AG09309 (cell line): ENCODE results near the gene GPC5.

Experiments used
- DNase-seq: peaks from one replicate; pipeline ENCODE4 v3.0.0-alpha.2; 2010; ENCODE audit warnings: low read depth
- H3K4me3 ChIP-seq: 2 replicates; pipeline ENCODE4 v1.5.1; 2011; ENCODE audit warnings: mild to moderate bottlenecking, low read depth, low read length, moderate library complexity; ENCODE audit not compliant: control insufficient read depth
- TF ChIP-seq, protein P1 (sequence below): IDR thresholded peaks from 2 replicates; pipeline ENCODE4 v1.5.1; 2011; ENCODE audit warnings: mild to moderate bottlenecking, low read depth, low read length, inconsistent platforms; ENCODE audit not compliant: insufficient read depth, control insufficient read depth; ENCODE audit errors: missing control alignments

Gene GPC5

DNA sequence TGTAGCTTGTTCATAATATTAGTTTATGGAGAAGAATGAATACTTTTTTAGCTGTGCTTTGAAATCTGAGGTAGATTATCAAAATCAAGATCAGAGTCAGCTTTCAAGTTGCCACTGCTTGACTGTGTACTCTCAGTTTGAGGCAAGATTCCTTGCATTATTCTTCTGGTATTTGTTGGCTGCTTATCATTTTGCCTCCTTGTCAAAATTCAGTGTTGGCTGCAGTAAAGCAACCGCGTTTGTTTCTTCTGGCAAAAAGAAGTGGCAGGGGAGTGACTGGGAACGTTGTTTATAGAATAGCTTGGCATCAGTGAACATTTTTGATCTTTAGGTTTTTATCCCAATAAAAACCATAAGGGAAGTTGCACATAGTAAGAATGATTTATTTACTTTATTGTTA, 1408.9 kb downstream of the GPC5 start:
- TF ChIP-seq, protein P1, sequence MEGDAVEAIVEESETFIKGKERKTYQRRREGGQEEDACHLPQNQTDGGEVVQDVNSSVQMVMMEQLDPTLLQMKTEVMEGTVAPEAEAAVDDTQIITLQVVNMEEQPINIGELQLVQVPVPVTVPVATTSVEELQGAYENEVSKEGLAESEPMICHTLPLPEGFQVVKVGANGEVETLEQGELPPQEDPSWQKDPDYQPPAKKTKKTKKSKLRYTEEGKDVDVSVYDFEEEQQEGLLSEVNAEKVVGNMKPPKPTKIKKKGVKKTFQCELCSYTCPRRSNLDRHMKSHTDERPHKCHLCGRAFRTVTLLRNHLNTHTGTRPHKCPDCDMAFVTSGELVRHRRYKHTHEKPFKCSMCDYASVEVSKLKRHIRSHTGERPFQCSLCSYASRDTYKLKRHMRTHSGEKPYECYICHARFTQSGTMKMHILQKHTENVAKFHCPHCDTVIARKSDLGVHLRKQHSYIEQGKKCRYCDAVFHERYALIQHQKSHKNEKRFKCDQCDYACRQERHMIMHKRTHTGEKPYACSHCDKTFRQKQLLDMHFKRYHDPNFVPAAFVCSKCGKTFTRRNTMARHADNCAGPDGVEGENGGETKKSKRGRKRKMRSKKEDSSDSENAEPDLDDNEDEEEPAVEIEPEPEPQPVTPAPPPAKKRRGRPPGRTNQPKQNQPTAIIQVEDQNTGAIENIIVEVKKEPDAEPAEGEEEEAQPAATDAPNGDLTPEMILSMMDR = no peak
- DNase-seq = no peak

DNA sequence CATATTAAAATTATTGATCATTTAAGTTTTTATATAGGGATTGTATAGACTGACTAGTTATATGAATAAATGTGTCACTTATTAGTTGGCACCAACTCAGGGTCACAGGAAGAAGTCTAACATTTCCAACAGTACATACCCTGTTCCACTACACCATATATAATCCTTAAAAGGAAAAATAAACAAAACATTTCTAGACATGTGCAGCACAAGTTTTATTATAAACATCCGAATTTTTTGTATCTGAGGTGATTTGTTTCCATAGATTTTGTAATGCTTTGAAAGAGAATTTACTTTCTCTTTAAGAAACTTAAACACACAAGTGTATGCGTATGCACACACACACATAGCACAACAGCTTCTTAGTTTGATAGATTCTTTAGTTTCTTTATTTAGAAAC, 1409.5 kb downstream of the GPC5 start:
- no peak for DNase-seq
- no peak overlapping the region for H3K4me3 ChIP-seq
- TF ChIP-seq, protein P1 = no peak

More for the DNA sequence above, 1408.9 kb downstream of the GPC5 start:
- no peak overlapping the region for H3K4me3 ChIP-seq

DNA sequence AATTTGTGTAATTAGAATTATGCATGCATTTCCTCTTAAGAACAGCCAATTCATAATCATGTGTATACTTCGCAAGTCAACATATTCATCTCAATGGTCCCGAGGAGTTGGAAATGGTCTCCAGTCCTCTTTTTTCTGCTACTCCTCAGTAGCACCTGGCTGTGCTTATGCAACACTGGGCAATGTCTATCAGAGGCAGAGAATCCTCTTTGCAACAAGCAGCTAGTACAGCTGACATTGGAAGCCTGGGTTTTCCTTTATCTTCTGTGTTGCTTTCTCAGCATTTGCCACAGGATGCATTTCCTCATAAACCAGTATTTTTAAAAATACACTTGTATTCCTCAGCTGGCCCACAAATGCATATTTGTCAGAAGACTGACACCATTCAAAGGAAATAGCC, 1422.9 kb downstream of the GPC5 start:
- TF ChIP-seq, protein P1 = no peak
- no peak for DNase-seq
- H3K4me3 ChIP-seq = no peak overlapping the region

DNA sequence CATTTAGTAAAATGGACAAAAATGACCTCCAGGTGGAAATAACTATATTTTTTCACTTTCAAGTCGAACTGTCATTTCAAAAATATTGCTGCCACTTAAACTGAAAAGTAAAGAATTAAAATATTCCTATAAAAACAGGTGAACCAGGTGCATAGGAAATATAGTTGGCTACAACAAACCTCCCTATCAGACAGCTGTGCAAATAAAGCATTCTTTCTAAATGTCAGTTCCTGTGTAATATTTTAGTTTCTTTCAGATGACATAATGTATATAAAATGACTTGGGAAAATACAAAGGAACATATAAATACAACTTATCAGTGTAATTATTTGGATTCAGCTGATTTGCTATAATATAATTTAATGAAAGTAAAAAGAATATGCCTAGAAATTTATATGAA, 1424.6 kb downstream of the GPC5 start:
- TF ChIP-seq, protein P1 = no peak
- H3K4me3 ChIP-seq = no peak overlapping the region
- DNase-seq = no peak

DNA sequence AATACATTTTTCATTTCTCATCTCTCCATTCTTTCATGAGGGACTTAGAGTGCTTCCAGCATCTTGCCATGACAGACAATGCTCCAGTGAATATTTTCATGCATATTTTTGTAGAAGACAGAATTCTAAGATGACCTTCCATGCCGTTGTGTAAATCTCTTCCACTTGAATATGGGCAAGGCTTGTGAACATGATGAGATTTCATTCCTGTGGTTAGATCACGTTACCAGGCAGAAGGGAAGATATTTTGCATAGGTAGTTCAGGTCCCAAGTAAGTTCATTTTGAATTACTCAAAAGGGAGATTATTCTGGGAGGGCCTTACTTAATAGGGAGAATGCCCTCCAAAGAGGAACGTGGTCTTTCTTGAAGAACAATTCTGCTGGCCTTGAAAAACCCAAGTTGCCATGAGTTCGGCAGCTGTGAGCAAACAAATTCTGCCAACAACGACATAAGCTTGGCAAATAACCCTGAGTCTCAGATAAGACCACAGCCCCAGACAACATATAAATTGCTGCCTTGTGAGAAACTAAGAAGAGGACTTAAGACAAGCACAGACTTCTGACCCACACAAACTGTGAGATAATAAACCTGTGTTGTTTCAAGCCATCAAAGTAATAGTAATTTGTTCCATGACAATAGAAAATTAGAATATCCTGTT, 1427.6 kb downstream of the GPC5 start:
- TF ChIP-seq, protein P1 = no peak
- H3K4me3 ChIP-seq = no peak overlapping the region
- DNase-seq = no peak

DNA sequence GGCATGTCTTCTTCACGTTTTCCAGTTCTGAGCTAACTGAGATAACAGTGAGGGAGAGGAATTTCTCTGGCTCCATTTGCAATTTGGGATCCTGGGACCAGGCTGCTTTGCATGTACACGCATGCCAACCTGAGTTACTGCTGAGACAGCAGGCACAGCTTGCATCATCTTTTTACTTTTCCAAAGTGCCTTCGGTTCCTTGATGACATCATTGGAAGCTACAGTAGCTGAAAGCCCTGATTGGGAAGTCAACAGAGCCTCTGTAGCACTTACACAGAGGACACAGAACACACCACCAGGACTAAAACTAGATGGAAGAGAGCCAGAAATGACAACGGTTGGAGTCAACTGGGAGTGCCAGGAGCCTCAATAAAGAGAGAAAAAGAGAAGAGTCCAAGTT, 1429.1 kb downstream of the GPC5 start:
- TF ChIP-seq, protein P1 = no peak
- DNase-seq = no peak
- no peak overlapping the region for H3K4me3 ChIP-seq

DNA sequence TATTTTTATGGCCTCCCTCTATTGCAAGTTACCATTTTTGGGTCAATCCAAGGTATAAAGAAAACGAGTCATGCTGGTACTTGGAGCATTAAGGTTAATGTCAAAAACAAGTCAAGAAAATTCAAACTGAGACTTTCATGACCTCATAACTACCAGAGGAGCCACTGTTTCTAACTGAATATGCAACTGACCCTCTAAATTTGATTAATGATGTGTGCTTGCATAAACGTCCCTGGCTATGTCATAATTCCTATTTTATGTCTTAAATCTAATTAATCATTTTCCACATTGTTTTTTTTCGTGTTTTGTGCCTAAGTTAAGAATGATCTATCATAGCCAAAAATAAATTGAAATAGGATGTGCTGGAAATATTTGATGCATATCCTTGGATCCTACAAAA, 1431.5 kb downstream of the GPC5 start:
- no peak overlapping the region for H3K4me3 ChIP-seq
- TF ChIP-seq, protein P1 = no peak
- no peak for DNase-seq
